IMR-90 (cell line): ENCODE measurements around the gene EXOC4. TPM values are rescaled to one million over a fixed set of nuclear protein-coding genes. Genes with fewer than 3 reads are reported as not detected.

Source experiments
- ATAC-seq: fragments of 200-7000 bp; cut with Tn5 transposase; 2 replicates; pipeline ENCODE4 v1.9.1; 2020; ENCODE audit warnings: low read depth, mild to moderate bottlenecking, moderate library complexity
- BruUV-seq: library from RNA; stranded (reverse); fragments of 400-500 nt; replicated peaks from 2 replicates; lab custom pipeline; 2021; lab: Mats Ljungman, UMichigan
- CTCF ChIA-PET: fragments of 300-600 bp; formaldehyde crosslinking; extraction: SDS; loops from one replicate; lab custom pipeline; 2021; ENCODE audit warnings: antibody characterized with exemption; lab: Yijun Ruan, JAX
- POLR2A ChIA-PET: fragments of 300-600 bp; sonication (Branson Sonifier 250); formaldehyde crosslinking; loops from one replicate; lab custom pipeline; 2022; ENCODE audit warnings: antibody characterized with exemption; ENCODE audit not compliant: unreplicated experiment; lab: Charles Lee
- DNase-seq: peaks from one replicate; pipeline ENCODE4 v3.0.0; 2013
- H2AFZ ChIP-seq: replicated peaks from 2 replicates; pipeline ENCODE3; 2013; ENCODE audit warnings: low read length, mild to moderate bottlenecking; ENCODE audit not compliant: poor library complexity
- H2AK5ac ChIP-seq: 2 replicates; pipeline ENCODE4 v1.6.1; 2013; ENCODE audit warnings: low read depth, low read length, inconsistent platforms
- H2AK9ac ChIP-seq: replicated peaks from 2 replicates; pipeline ENCODE3; 2013; ENCODE audit warnings: mild to moderate bottlenecking, low read depth, low read length, moderate library complexity; ENCODE audit not compliant: poor library complexity
- H2BK120ac ChIP-seq: 2 replicates; pipeline ENCODE4 v1.6.1; 2013; ENCODE audit warnings: low read depth, low read length, inconsistent platforms
- H2BK15ac ChIP-seq: 3 replicates; pipeline ENCODE4 v1.6.1; 2013; ENCODE audit warnings: low read depth, low read length, inconsistent platforms
- H2BK20ac ChIP-seq: 2 replicates; pipeline ENCODE4 v1.6.1; 2013; ENCODE audit warnings: low read depth, mild to moderate bottlenecking, inconsistent platforms, low read length, moderate library complexity
- H2BK5ac ChIP-seq: 2 replicates; pipeline ENCODE4 v1.6.1; 2013; ENCODE audit warnings: mild to moderate bottlenecking, low read depth, low read length, inconsistent platforms; ENCODE audit not compliant: poor library complexity, severe bottlenecking
- H3K14ac ChIP-seq: replicated peaks from 2 replicates; pipeline ENCODE4 v1.6.1; 2013; ENCODE audit warnings: low read depth, low read length, inconsistent platforms
- H3K18ac ChIP-seq: 2 replicates; pipeline ENCODE4 v1.6.1; 2013; ENCODE audit warnings: low read depth, low read length, control low read depth
- H3K23ac ChIP-seq: 2 replicates; pipeline ENCODE4 v1.6.1; 2013; ENCODE audit warnings: low read depth, low read length, inconsistent platforms
- H3K27ac ChIP-seq: 2 replicates; pipeline ENCODE4 v1.5.1; 2013; ENCODE audit warnings: mild to moderate bottlenecking, control low read depth, low read length; ENCODE audit not compliant: insufficient read depth
- H3K27me3 ChIP-seq: 2 replicates; pipeline ENCODE4 v1.6.1; 2013; ENCODE audit warnings: low read length; ENCODE audit not compliant: control insufficient read depth, insufficient read depth
- H3K36me3 ChIP-seq: 2 replicates; pipeline ENCODE4 v1.6.1; 2013; ENCODE audit warnings: low read length, mixed read lengths; ENCODE audit not compliant: control insufficient read depth, insufficient read depth
- H3K4ac ChIP-seq: 2 replicates; pipeline ENCODE4 v1.6.1; 2013; ENCODE audit warnings: low read depth, low read length, inconsistent platforms
- H3K4me1 ChIP-seq: 2 replicates; pipeline ENCODE4 v1.6.1; 2013; ENCODE audit warnings: low read length, mixed read lengths; ENCODE audit not compliant: control insufficient read depth, insufficient read depth
- H3K4me2 ChIP-seq: 2 replicates; pipeline ENCODE4 v1.6.1; 2013; ENCODE audit warnings: low read depth, mild to moderate bottlenecking, control low read depth, low read length, moderate library complexity
- H3K4me3 ChIP-seq: 2 replicates; pipeline ENCODE4 v1.5.1; 2013; ENCODE audit warnings: low read depth, mild to moderate bottlenecking, control low read depth, low read length, moderate library complexity; ENCODE audit not compliant: insufficient read depth
- H3K56ac ChIP-seq: 2 replicates; pipeline ENCODE4 v1.6.1; 2013; ENCODE audit warnings: low read length, inconsistent platforms; ENCODE audit not compliant: insufficient read depth; ENCODE audit errors: extremely low read depth
- H3K79me1 ChIP-seq, 2 experiments: 2 replicates each; pipeline ENCODE4 v1.6.1; 2013; ENCODE audit warnings: low read length in 2 of 2, inconsistent platforms in 1 of 2, low read depth in 1 of 2
- H3K9ac ChIP-seq: 2 replicates; pipeline ENCODE4 v1.6.1; 2013; ENCODE audit warnings: low read depth, low read length, control low read depth
- H3K9me1 ChIP-seq: 2 replicates; pipeline ENCODE4 v1.6.1; 2013; ENCODE audit warnings: low read length, inconsistent platforms; ENCODE audit not compliant: insufficient read depth
- H3K9me3 ChIP-seq: 2 replicates; pipeline ENCODE4 v1.6.1; 2013; ENCODE audit warnings: low read length; ENCODE audit not compliant: control insufficient read depth, insufficient read depth
- H4K20me1 ChIP-seq: 2 replicates; pipeline ENCODE4 v1.6.1; 2013; ENCODE audit warnings: low read length, inconsistent platforms; ENCODE audit not compliant: insufficient read depth
- H4K5ac ChIP-seq: 2 replicates; pipeline ENCODE4 v1.6.1; 2013; ENCODE audit warnings: mild to moderate bottlenecking, low read depth, low read length, control low read depth
- H4K8ac ChIP-seq, 2 experiments: 2 replicates each; pipeline ENCODE4 v1.6.1; 2013; ENCODE audit warnings: low read depth in 2 of 2, low read length in 2 of 2, control low read depth in 1 of 2, inconsistent platforms in 1 of 2
- H4K91ac ChIP-seq: 2 replicates; pipeline ENCODE4 v1.6.1; 2013; ENCODE audit warnings: low read depth, low read length, inconsistent platforms; ENCODE audit not compliant: insufficient read depth
- BHLHE40 ChIP-seq: fragments of 150-350 bp; IDR thresholded peaks from 2 replicates; pipeline ENCODE4 v1.6.1; 2016; ENCODE audit warnings: mild to moderate bottlenecking, low read depth, low read length
- CEBPB ChIP-seq: IDR thresholded peaks from 2 replicates; pipeline ENCODE4 v1.6.1; 2012; ENCODE audit warnings: low read depth, low read length, improper control_type of control experiment
- CHD1 ChIP-seq: IDR thresholded peaks from 2 replicates; pipeline ENCODE4 v1.6.1; 2012; ENCODE audit warnings: low read depth, low read length, improper control_type of control experiment
- CTCF ChIP-seq: conservative IDR thresholded peaks from 2 replicates; pipeline ENCODE4 v1.5.1; 2012; ENCODE audit warnings: mild to moderate bottlenecking, low read depth, low read length, improper control_type of control experiment
- FOS ChIP-seq: fragments of 150-350 bp; IDR thresholded peaks from 2 replicates; pipeline ENCODE4 v1.6.1; 2016; ENCODE audit warnings: low read depth, low read length
- MAFK ChIP-seq: IDR thresholded peaks from 2 replicates; pipeline ENCODE4 v1.6.1; 2012; ENCODE audit warnings: low read depth, low read length, improper control_type of control experiment
- MAZ ChIP-seq: IDR thresholded peaks from 2 replicates; pipeline ENCODE4 v1.6.1; 2012; ENCODE audit warnings: low read depth, mild to moderate bottlenecking, low read length, improper control_type of control experiment, moderate library complexity, borderline replicate concordance
- MXI1 ChIP-seq: IDR thresholded peaks from 2 replicates; pipeline ENCODE4 v1.6.1; 2012; ENCODE audit warnings: low read depth, mild to moderate bottlenecking, low read length, moderate library complexity, borderline replicate concordance
- NFE2L2 ChIP-seq: fragments of 150-350 bp; IDR thresholded peaks from 2 replicates; pipeline ENCODE4 v1.6.1; 2016; ENCODE audit warnings: low read depth, mild to moderate bottlenecking, low read length
- POLR2A ChIP-seq: IDR thresholded peaks from 2 replicates; pipeline ENCODE4 v1.6.1; 2012; ENCODE audit warnings: mild to moderate bottlenecking, low read depth, low read length
- RAD21 ChIP-seq: IDR thresholded peaks from 2 replicates; pipeline ENCODE4 v1.6.1; 2012; ENCODE audit warnings: low read length, improper control_type of control experiment
- RCOR1 ChIP-seq: IDR thresholded peaks from 2 replicates; pipeline ENCODE4 v1.6.1; 2012; ENCODE audit warnings: mild to moderate bottlenecking, low read length, improper control_type of control experiment; ENCODE audit not compliant: insufficient replicate concordance
- RFX5 ChIP-seq: IDR thresholded peaks from 2 replicates; pipeline ENCODE4 v1.8.0; 2012; ENCODE audit warnings: low read depth, mild to moderate bottlenecking, low read length, moderate library complexity
- SMC3 ChIP-seq: fragments of 150-350 bp; IDR thresholded peaks from 2 replicates; pipeline ENCODE4 v1.6.1; 2016; ENCODE audit warnings: low read depth, mild to moderate bottlenecking, antibody characterized with exemption, low read length, moderate library complexity
- USF2 ChIP-seq: fragments of 150-350 bp; IDR thresholded peaks from 2 replicates; pipeline ENCODE4 v1.6.1; 2017; ENCODE audit warnings: mild to moderate bottlenecking, antibody characterized with exemption, low read length, low read depth
- WGBS, 2 experiments: methylation state at CpG; one replicate each; pipeline versions ENCODE4 v1.1.5 to v1.1.7; 2013; ENCODE audit warnings: missing lambda C conversion rate in 2 of 2; ENCODE audit not compliant: insufficient read length in 1 of 2; ENCODE audit errors: extremely low coverage in 2 of 2; 5-methylcytosine and 5-hydroxymethylcytosine counted together
- dilution Hi-C: fragments of 300-500 bp; cut with HindIII; formaldehyde crosslinking; loops from one replicate; pipeline ENCODE4 v1.14.3; 2018; ENCODE audit warnings: low sequenced_read_pairs; ENCODE audit not compliant: unreplicated experiment
- in situ Hi-C: fragments of 300-500 bp; cut with MboI; formaldehyde crosslinking; loops from 3 replicates; pipeline ENCODE4 v1.14.3; 2019; ENCODE audit warnings: low sequenced_read_pairs, inconsistent platforms, mixed read lengths
- intact Hi-C: fragments of 100-400 bp; cut with micrococcal nuclease; formaldehyde crosslinking; loops from 2 replicates; pipeline ENCODE4 v1.10.0; 2022
- polyA plus RNA-seq, 3 experiments: library from polyadenylated mRNA; depleted of rRNA; stranded (reverse); fragments of >200 nt; gene quantifications; 2 replicates each; pipeline ENCODE4 v1.2.3, GENCODE V29; 2012; ENCODE audit warnings: low replicate concordance in 1 of 3
- total RNA-seq: library from RNA; depleted of rRNA; stranded (reverse); fragments of >200 nt; gene quantifications from 2 replicates; pipeline ENCODE4 v1.2.3, GENCODE V29; 2012
- TF ChIP-seq, protein P1 (sequence below): fragments of 150-350 bp; IDR thresholded peaks from 2 replicates; pipeline ENCODE4 v1.6.1; 2016; ENCODE audit warnings: low read depth, mild to moderate bottlenecking, low read length, moderate library complexity, borderline replicate concordance

Gene EXOC4
- total and polyA plus RNA-seq, 2 of the 4 experiments (the other 2 are of a cell fraction) = 25.4 to 94.6 TPM

DNA sequence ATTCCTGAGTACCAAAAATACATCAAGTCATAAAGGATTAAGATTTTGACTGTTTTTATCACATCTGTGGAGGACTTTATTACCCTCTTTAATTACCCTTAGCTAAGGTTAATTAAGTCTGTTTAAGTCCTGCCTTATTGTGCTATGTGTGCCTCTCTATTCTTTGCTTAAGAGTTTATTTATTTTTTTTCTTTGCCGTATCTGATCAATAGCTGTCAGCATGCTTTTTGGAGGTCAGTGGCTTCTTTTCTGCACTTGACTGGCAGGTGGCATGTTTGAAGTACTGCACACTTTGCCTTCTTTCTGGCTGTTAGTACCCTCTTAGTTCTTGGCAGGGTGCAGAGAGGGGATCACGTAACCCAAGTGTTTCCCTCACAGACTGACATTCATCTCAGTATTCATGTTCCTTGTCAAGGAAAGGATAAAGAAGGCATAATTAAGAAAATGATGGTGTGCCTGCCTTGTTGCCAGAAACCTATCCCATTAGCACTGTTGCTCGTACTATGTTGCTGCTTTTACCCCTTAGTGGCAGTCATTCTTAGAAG lies 225.8 kb downstream of the EXOC4 start:
- no peak overlapping the region for H3K9ac ChIP-seq
- H3K14ac ChIP-seq = no peak overlapping the region
- in situ Hi-C loops (no loop called here), intact Hi-C loops (no loop called here), dilution Hi-C loops (no loop called here)
- H2BK15ac ChIP-seq = no peak overlapping the region
- no peaks in the 10 kb centered on the region for H3K79me1 ChIP-seq
- no peak overlapping the region for H2BK20ac ChIP-seq
- no peak overlapping the region for H2BK5ac ChIP-seq
- H4K5ac ChIP-seq = no peak overlapping the region
- DNase-seq = no peak
- H3K4me1 ChIP-seq = no peaks in the 10 kb centered on the region
- H4K20me1 ChIP-seq = no peaks in the 10 kb centered on the region
- no peak overlapping the region for H2AK5ac ChIP-seq
- no peak for ATAC-seq
- H3K56ac ChIP-seq = no peak overlapping the region
- BruUV-seq = no TSS peak
- POLR2A ChIA-PET = interaction anchor here (0.6 kb wide), 1 partner anchor 131 kb away, joined by 5 read pairs; no protein-coding TSS in a partner anchor
- no peaks in the 10 kb centered on the region for H3K27me3 ChIP-seq
- H3K27ac ChIP-seq = no peak overlapping the region
- peaks cover 4% of the 10 kb centered on the region; the same call in 1 of the 2 replicates for H3K9me1 ChIP-seq
- H3K18ac ChIP-seq = no peak overlapping the region
- peaks cover 5% of the 10 kb centered on the region; the same call in 1 of the 2 replicates for H3K36me3 ChIP-seq
- no peak overlapping the region for H4K8ac ChIP-seq
- no peak overlapping the region for H3K4me2 ChIP-seq
- no peak overlapping the region for H3K23ac ChIP-seq
- H2BK120ac ChIP-seq = no peak overlapping the region
- CTCF ChIA-PET = no interaction called here
- no peak overlapping the region for H3K4ac ChIP-seq
- no peak overlapping the region for H2AK9ac ChIP-seq
- no CpG with 5 or more reads among the region's 3 CpGs for WGBS, 2 experiments
- no peak overlapping the region for H2AFZ ChIP-seq
- no peaks in the 10 kb centered on the region; the same call in 1 of the 2 replicates for H3K9me3 ChIP-seq
- H3K4me3 ChIP-seq = no peak overlapping the region
- TF ChIP-seq FOS (no peak), NFE2L2 (no peak), RCOR1 (no peak), RAD21 (no peak), CHD1 (no peak), CTCF (no peak), CEBPB (no peak), MXI1 (no peak), USF2 (no peak), MAFK (no peak), POLR2A (no peak), MAZ (no peak), SMC3 (no peak), BHLHE40 (no peak), RFX5 (no peak)
- TF ChIP-seq, protein P1, sequence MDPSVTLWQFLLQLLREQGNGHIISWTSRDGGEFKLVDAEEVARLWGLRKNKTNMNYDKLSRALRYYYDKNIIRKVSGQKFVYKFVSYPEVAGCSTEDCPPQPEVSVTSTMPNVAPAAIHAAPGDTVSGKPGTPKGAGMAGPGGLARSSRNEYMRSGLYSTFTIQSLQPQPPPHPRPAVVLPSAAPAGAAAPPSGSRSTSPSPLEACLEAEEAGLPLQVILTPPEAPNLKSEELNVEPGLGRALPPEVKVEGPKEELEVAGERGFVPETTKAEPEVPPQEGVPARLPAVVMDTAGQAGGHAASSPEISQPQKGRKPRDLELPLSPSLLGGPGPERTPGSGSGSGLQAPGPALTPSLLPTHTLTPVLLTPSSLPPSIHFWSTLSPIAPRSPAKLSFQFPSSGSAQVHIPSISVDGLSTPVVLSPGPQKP = no peak
- no peak overlapping the region for H4K91ac ChIP-seq
